HepG2 (cell line): ENCODE data around the gene ONECUT2. TPM values are rescaled to one million over a fixed set of nuclear protein-coding genes. Genes with fewer than 3 reads are reported as not detected.

Source experiments
- ATAC-seq: fragments of 200-7000 bp; cut with Tn5 transposase; 3 replicates; pipeline ENCODE4 v1.9.1; 2020; ENCODE audit warnings: mild to moderate bottlenecking, moderate library complexity
- BruUV-seq: library from RNA; stranded (reverse); fragments of 400-500 nt; replicated peaks from 2 replicates; lab custom pipeline; 2021; lab: Mats Ljungman, UMichigan
- CTCF ChIA-PET: fragments of 300-600 bp; formaldehyde crosslinking; extraction: SDS; loops from one replicate; lab custom pipeline; 2021; ENCODE audit warnings: low total read pairs, inconsistent platforms, low intra/inter-chr PET ratio; lab: Yijun Ruan, JAX
- POLR2A ChIA-PET: fragments of 350-600 bp; sonication (Branson Sonifier 250); formaldehyde crosslinking; loops from one replicate; lab custom pipeline; 2020; ENCODE audit warnings: antibody characterized with exemption, inconsistent platforms; lab: Yijun Ruan, JAX
- DNase-seq: peaks from one replicate; pipeline ENCODE4 v3.0.0-alpha.2; 2015; ENCODE audit warnings: low spot score
- FAIRE-seq: peaks from 3 replicates; lab custom pipeline; 2011; peaks lifted over from hg19 to GRCh38; lab: Jason Lieb, UNC
- H2AFZ ChIP-seq: one replicate; pipeline ENCODE4 v1.6.1; 2011; ENCODE audit warnings: low read length, inconsistent platforms
- H3K27ac ChIP-seq: fragments of 300-600 bp; 3 replicates; pipeline ENCODE4 v1.8.0; 2011; ENCODE audit warnings: mixed run types, mild to moderate bottlenecking, mixed read lengths, low read length, inconsistent platforms; ENCODE audit not compliant: insufficient read depth; ENCODE audit errors: extremely low read length
- H3K27me3 ChIP-seq, 2 experiments: fragments of 200-600 bp in 1 of 2; 2 replicates in 1 of 2; 3 replicates in 1 of 2; pipeline versions ENCODE4 v1.6.0 to v1.8.0; 2011; ENCODE audit warnings: low read length in 2 of 2, mild to moderate bottlenecking in 2 of 2, moderate library complexity in 2 of 2, inconsistent platforms in 1 of 2; ENCODE audit not compliant: insufficient read depth in 2 of 2, control insufficient read depth in 1 of 2
- H3K36me3 ChIP-seq, 2 experiments: fragments of 200-600 bp in 1 of 2; replicated peaks in 1 of 2; 2 replicates in 1 of 2; 3 replicates in 1 of 2; pipeline versions ENCODE4 v1.5.1 to v1.8.0; 2011; ENCODE audit warnings: low read length in 2 of 2, inconsistent platforms in 1 of 2; ENCODE audit not compliant: insufficient read depth in 2 of 2, control insufficient read depth in 1 of 2
- H3K4me1 ChIP-seq: 2 replicates; pipeline ENCODE4 v1.5.1; 2012; ENCODE audit warnings: low read length, inconsistent platforms; ENCODE audit not compliant: insufficient read depth
- H3K4me2 ChIP-seq: 2 replicates; pipeline ENCODE4 v1.6.0; 2011; ENCODE audit warnings: low read depth, low read length, inconsistent platforms
- H3K4me3 ChIP-seq, 3 experiments: fragments of 200-600 bp in 1 of 3; sonication (generic), shearing (Covaris generic) in 1 of 3; replicated peaks in 1 of 3; 2 replicates each; pipeline ENCODE4 v1.5.1; 2011 to 2016; ENCODE audit warnings: low read length in 3 of 3, inconsistent platforms in 2 of 3, low read depth in 2 of 3, mild to moderate bottlenecking in 2 of 3, control low read depth in 1 of 3, mixed read lengths in 1 of 3; ENCODE audit not compliant: insufficient read depth in 1 of 3
- H3K79me2 ChIP-seq: one replicate; pipeline ENCODE4 v1.6.1; 2011; ENCODE audit warnings: low read length, inconsistent platforms; ENCODE audit not compliant: insufficient read depth
- H3K9ac ChIP-seq: 2 replicates; pipeline ENCODE4 v1.6.0; 2011; ENCODE audit warnings: mild to moderate bottlenecking, low read depth, low read length, inconsistent platforms; ENCODE audit not compliant: insufficient read depth
- H3K9me3 ChIP-seq: 2 replicates; pipeline ENCODE4 v1.5.1; 2012; ENCODE audit warnings: mild to moderate bottlenecking, low read length
- H4K20me1 ChIP-seq: 2 replicates; pipeline ENCODE4 v1.6.0; 2011; ENCODE audit warnings: inconsistent platforms, mild to moderate bottlenecking, low read length, moderate library complexity; ENCODE audit not compliant: insufficient read depth
- SIN3A ChIP-seq: IDR thresholded peaks from 2 replicates; pipeline ENCODE4 v1.6.1; 2011; ENCODE audit warnings: low read depth, mild to moderate bottlenecking, control low read depth, low read length, borderline replicate concordance
- SIX1 ChIP-seq: sonication (generic); formaldehyde crosslinking; IDR thresholded peaks from 2 replicates; pipeline ENCODE4 v1.4.0; 2020; ENCODE audit warnings: missing genetic modification reagents, borderline replicate concordance
- U2AF2 ChIP-seq: fragments of 200-400 bp; formaldehyde crosslinking; IDR thresholded peaks from 2 replicates; pipeline ENCODE4 v1.6.1; 2017; ENCODE audit warnings: low read depth, mild to moderate bottlenecking, low read length
- ZBTB7A ChIP-seq: sonication (generic); formaldehyde crosslinking; IDR thresholded peaks from 2 replicates; pipeline ENCODE4 v1.8.0; 2022; ENCODE audit warnings: mild to moderate bottlenecking, missing genetic modification reagents
- ZNF614 ChIP-seq: IDR thresholded peaks from 2 replicates; pipeline ENCODE4 v1.6.1; 2018; ENCODE audit warnings: missing biosample characterization, missing genetic modification reagents, inconsistent platforms, borderline replicate concordance
- ZNF652 ChIP-seq: IDR thresholded peaks from 2 replicates; pipeline ENCODE4 v1.6.1; 2016; ENCODE audit warnings: low read depth, borderline replicate concordance
- ZSCAN20 ChIP-seq: sonication (generic); formaldehyde crosslinking; IDR thresholded peaks from 2 replicates; pipeline ENCODE4 v1.4.0; 2020; ENCODE audit warnings: missing genetic modification reagents, mild to moderate bottlenecking, borderline replicate concordance
- WGBS: methylation state at CpG from one replicate; pipeline ENCODE4 v1.1.6; 2017; ENCODE audit warnings: low lambda C conversion rate; 5-methylcytosine and 5-hydroxymethylcytosine counted together
- in situ Hi-C: cut with HindIII; loops from 2 replicates; pipeline ENCODE4 v1.10.0; 2017; ENCODE audit warnings: low pct_unique_long_range_greater_than_20kb; ENCODE audit not compliant: extremely low pct_ligation_motif_present
- intact Hi-C: fragments of 100-400 bp; cut with micrococcal nuclease; formaldehyde crosslinking; loops from one replicate; pipeline ENCODE4 v1.10.0; 2022; ENCODE audit not compliant: unreplicated experiment
- polyA plus RNA-seq, 8 experiments: library from polyadenylated mRNA; depleted of rRNA in 3 of 8; stranded (reverse) in 7 of 8; unstranded in 1 of 8; fragments of >200 nt; fragmentation: Illumina TruSeq in 4 of 8; extraction: Trizol in 4 of 8; gene quantifications; 2 replicates each; pipeline versions ENCODE4 v1.2.1 to v1.2.3, GENCODE V29; 2011 to 2016; ENCODE audit warnings: low read depth in 4 of 8, missing spikeins in 1 of 8, mixed read lengths in 1 of 8; ENCODE audit not compliant: insufficient read depth in 1 of 8
- total RNA-seq, 5 experiments: library from RNA; depleted of rRNA; stranded (reverse); fragments of >200 nt; fragmentation: Illumina TruSeq; extraction: Trizol; gene quantifications; 2 replicates each; pipeline ENCODE4 v1.2.3, GENCODE V29; 2016; ENCODE audit warnings: low read depth in 1 of 5
- TF ChIP-seq, protein P1 (sequence below): sonication (generic); formaldehyde crosslinking; IDR thresholded peaks from 2 replicates; pipeline ENCODE4 v1.4.0; 2020; ENCODE audit warnings: missing genetic modification reagents, borderline replicate concordance
- TF ChIP-seq, protein P2 (sequence below): IDR thresholded peaks from 2 replicates; pipeline ENCODE4 v1.6.1; 2016; ENCODE audit warnings: low read depth
- TF ChIP-seq, protein P3 (sequence below): IDR thresholded peaks from 2 replicates; pipeline ENCODE4 v1.6.1; 2016; ENCODE audit warnings: mild to moderate bottlenecking, missing biosample characterization, missing genetic modification reagents
- TF ChIP-seq, protein P4 (sequence below): sonication (generic); formaldehyde crosslinking; IDR thresholded peaks from 2 replicates; pipeline ENCODE4 v1.4.0; 2020; ENCODE audit warnings: missing genetic modification reagents, borderline replicate concordance

The ONECUT2 gene
- total and polyA plus RNA-seq, 2 of the 13 experiments (the other 11 are each of a cell fraction or from before 2014, with no cell fraction given) = 3.0 to 3.2 TPM

DNA sequence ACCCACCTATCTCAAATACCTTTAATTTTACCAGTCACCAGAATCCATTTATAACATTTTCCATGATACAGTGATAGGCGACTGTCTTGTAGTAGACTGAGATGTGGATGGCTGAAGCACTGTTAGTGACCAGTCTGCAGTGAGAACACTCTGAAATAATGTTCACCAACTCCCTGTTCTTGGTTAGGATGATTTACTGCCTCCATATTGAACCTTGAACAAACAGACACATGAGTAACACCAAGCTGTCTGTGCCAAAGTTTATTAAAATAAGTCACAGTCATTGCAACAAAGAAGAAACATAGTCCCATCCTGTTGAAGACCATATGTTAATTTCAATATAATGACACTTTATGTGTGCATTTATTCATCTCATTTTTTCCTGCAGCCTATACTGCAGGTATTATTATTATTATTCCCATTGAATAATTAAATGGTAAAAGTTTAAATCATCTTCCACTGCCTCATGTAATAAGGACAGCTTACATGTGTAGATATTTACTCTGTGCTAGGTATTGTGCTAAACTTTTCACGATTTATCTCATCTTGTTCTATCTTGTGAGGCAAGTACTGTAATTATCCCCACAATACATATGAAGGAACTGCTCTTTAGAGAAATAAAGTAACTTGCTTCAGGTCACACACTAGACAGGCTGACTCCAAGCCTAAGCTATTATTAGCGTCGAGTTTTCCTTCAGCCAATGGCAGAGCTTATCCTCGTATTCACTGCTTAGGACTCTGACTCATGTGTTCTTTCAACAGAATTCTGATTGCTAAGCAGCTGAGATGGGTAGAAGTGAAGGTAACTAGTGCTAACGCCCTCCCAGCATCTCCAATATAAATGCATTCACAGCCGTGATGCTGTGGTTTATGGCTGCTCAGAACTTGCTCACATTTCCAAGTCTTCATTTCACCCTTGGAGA lies 62.5 kb downstream of the ONECUT2 start:
- 1% methylated on average over 7 of the region's 7 CpGs for WGBS
- CTCF ChIA-PET = no interaction called here
- H3K79me2 ChIP-seq = no peaks in the 10 kb centered on the region
- DNase-seq = no peak
- no peak; the same call in 2 of the 3 replicates for ATAC-seq
- no peaks in the 10 kb centered on the region for H3K9me3 ChIP-seq
- no peak overlapping the region for H3K9ac ChIP-seq
- TF ChIP-seq ZNF652 (CRISPR knock-in tag) = no peak
- no peak for TF ChIP-seq U2AF2
- no peak for TF ChIP-seq ZNF614
- TF ChIP-seq, protein P1, sequence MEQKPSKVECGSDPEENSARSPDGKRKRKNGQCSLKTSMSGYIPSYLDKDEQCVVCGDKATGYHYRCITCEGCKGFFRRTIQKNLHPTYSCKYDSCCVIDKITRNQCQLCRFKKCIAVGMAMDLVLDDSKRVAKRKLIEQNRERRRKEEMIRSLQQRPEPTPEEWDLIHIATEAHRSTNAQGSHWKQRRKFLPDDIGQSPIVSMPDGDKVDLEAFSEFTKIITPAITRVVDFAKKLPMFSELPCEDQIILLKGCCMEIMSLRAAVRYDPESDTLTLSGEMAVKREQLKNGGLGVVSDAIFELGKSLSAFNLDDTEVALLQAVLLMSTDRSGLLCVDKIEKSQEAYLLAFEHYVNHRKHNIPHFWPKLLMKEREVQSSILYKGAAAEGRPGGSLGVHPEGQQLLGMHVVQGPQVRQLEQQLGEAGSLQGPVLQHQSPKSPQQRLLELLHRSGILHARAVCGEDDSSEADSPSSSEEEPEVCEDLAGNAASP (CRISPR knock-in tag) = no peak
- TF ChIP-seq, protein P2, sequence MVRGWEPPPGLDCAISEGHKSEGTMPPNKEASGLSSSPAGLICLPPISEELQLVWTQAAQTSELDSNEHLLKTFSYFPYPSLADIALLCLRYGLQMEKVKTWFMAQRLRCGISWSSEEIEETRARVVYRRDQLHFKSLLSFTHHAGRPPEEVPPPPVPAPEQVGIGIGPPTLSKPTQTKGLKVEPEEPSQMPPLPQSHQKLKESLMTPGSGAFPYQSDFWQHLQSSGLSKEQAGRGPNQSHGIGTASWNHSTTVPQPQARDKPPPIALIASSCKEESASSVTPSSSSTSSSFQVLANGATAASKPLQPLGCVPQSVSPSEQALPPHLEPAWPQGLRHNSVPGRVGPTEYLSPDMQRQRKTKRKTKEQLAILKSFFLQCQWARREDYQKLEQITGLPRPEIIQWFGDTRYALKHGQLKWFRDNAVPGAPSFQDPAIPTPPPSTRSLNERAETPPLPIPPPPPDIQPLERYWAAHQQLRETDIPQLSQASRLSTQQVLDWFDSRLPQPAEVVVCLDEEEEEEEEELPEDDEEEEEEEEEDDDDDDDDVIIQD = no peak
- TF ChIP-seq ZSCAN20 (CRISPR knock-in tag) = no peak
- TF ChIP-seq ZBTB7A (CRISPR knock-in tag) = no peak
- no peak for TF ChIP-seq SIX1 (CRISPR knock-in tag)
- TF ChIP-seq SIN3A = no peak
- TF ChIP-seq, protein P3, sequence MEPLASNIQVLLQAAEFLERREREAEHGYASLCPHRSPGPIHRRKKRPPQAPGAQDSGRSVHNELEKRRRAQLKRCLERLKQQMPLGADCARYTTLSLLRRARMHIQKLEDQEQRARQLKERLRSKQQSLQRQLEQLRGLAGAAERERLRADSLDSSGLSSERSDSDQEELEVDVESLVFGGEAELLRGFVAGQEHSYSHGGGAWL = no peak
- TF ChIP-seq, protein P4, sequence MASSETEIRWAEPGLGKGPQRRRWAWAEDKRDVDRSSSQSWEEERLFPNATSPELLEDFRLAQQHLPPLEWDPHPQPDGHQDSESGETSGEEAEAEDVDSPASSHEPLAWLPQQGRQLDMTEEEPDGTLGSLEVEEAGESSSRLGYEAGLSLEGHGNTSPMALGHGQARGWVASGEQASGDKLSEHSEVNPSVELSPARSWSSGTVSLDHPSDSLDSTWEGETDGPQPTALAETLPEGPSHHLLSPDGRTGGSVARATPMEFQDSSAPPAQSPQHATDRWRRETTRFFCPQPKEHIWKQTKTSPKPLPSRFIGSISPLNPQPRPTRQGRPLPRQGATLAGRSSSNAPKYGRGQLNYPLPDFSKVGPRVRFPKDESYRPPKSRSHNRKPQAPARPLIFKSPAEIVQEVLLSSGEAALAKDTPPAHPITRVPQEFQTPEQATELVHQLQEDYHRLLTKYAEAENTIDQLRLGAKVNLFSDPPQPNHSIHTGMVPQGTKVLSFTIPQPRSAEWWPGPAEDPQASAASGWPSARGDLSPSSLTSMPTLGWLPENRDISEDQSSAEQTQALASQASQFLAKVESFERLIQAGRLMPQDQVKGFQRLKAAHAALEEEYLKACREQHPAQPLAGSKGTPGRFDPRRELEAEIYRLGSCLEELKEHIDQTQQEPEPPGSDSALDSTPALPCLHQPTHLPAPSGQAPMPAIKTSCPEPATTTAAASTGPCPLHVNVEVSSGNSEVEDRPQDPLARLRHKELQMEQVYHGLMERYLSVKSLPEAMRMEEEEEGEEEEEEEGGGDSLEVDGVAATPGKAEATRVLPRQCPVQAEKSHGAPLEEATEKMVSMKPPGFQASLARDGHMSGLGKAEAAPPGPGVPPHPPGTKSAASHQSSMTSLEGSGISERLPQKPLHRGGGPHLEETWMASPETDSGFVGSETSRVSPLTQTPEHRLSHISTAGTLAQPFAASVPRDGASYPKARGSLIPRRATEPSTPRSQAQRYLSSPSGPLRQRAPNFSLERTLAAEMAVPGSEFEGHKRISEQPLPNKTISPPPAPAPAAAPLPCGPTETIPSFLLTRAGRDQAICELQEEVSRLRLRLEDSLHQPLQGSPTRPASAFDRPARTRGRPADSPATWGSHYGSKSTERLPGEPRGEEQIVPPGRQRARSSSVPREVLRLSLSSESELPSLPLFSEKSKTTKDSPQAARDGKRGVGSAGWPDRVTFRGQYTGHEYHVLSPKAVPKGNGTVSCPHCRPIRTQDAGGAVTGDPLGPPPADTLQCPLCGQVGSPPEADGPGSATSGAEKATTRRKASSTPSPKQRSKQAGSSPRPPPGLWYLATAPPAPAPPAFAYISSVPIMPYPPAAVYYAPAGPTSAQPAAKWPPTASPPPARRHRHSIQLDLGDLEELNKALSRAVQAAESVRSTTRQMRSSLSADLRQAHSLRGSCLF (CRISPR knock-in tag) = no peak
- no peak overlapping the region for H2AFZ ChIP-seq
- H3K4me2 ChIP-seq = no peak overlapping the region
- no peaks in the 10 kb centered on the region for H4K20me1 ChIP-seq
- intact Hi-C loops (no loop called here), in situ Hi-C loops (no loop called here)
- BruUV-seq = no TSS peak
- FAIRE-seq = no peak
- H3K36me3 ChIP-seq = no peaks in the 10 kb centered on the region
- H3K27ac ChIP-seq = no peak overlapping the region
- no peak overlapping the region for H3K4me3 ChIP-seq
- POLR2A ChIA-PET = no interaction called here
- H3K27me3 ChIP-seq = no peaks in the 10 kb centered on the region; a peak in 1 of 5 replicates
- no peaks in the 10 kb centered on the region for H3K4me1 ChIP-seq
